Hematopoietic multipotent progenitor cell (in vitro differentiated cells): ENCODE results near the gene UGGT1. TPM values are rescaled to one million over a fixed set of nuclear protein-coding genes. Genes with fewer than 3 reads are reported as not detected.
"Not testable (repeated sequence)": the region's sequence is repeated elsewhere in the genome, so short reads cannot be mapped to it uniquely, and the experiment has no call there.

ENCODE experiments used
- DNase-seq, 3 donors: peaks; one replicate each; pipeline ENCODE4 v3.0.0-alpha.2; 2011 to 2015; ENCODE audit warnings: low read depth in 2 of 3, low spot score in 2 of 3
- total RNA-seq: library from RNA; depleted of rRNA; stranded (reverse); fragments of >200 nt; gene quantifications from one replicate; pipeline ENCODE4 v1.2.3, GENCODE V29; 2012

UGGT1 gene
- total RNA-seq, 1 donor = 41.7 TPM

DNA sequence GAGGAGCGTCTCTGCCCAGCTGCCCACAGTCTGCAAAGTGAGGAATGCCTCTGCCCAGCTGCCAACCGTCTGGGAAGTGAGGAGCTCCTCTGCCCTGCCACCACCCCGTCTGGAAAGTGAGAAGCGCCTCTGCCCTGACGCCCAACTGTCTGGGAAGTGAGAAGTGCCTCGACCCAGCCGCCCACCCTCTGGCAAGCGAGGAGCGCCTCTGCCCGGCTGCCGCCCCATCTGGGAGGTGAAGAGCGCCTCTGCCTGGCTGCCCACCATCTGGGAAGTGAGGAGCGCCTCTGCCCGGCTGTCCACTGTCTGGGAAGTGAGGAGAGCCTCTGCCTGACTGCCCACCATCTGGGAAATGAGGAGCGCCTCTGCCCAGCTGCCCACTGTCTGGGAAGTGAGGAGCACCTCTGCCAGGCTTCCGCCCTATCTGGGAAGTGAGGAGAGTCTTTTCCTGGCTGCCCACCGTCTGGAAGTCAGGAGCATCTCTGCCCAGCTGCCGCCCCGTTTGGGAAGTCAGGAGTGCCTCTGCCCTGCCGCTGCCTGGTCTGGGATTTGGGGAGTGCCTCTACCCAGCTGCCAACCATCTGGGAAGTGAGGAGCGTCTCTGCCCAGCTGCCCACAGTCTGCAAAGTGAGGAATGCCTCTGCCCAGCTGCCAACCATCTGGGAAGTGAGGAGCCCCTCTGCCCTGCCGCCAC, 117.8 kb downstream of the UGGT1 start:
- not testable (repeated sequence) for DNase-seq

DNA sequence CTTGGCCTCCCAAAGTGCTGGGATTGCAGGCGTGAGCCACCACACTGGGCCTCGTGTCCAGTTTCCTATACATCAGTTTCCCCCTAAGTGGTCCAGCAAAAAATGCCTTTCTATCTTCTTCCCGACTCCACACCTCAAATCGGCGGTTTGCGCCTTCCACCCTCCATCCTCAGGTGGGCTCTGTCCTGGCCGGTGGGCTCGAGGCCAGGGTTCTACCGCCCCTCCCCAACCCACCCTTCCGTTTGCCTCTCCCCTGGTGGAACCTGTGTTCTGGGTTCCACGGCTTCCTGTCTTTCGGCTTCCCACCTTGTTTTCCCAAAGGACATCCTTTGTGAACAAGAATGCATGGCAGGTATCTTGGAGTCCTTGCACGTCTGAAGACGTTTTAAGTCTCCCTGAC, 123.3 kb downstream of the UGGT1 start:
- DNase-seq = no peak

DNA sequence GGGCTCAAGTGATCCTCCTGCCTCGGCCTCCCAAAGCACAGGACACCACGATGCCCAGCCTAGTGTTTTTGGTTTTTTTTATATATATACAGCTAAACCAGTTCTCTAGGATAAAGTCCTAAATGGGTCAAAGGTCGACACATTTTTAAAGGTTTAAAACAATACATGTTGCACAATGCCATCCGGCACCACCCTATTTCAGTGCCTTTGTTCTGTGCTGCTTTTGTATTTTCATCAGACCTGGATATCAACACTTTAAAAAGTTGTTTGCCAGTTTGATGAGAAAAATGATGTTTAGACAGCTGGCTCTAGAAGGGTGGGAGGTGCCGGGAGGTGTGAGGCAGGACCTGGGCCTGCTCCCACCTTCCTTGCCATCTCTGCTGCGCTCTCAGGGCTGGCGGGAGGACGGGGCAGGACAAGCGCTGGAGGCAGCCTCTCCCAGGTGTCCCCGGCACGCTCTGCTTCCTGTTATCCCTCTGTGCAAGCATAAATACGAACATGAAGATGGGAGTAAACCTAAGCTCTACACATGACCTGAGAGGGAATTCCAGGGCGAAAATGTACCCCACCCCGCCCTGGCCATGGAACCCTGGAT, 124.0 kb downstream of the UGGT1 start:
- DNase-seq = no peak

DNA sequence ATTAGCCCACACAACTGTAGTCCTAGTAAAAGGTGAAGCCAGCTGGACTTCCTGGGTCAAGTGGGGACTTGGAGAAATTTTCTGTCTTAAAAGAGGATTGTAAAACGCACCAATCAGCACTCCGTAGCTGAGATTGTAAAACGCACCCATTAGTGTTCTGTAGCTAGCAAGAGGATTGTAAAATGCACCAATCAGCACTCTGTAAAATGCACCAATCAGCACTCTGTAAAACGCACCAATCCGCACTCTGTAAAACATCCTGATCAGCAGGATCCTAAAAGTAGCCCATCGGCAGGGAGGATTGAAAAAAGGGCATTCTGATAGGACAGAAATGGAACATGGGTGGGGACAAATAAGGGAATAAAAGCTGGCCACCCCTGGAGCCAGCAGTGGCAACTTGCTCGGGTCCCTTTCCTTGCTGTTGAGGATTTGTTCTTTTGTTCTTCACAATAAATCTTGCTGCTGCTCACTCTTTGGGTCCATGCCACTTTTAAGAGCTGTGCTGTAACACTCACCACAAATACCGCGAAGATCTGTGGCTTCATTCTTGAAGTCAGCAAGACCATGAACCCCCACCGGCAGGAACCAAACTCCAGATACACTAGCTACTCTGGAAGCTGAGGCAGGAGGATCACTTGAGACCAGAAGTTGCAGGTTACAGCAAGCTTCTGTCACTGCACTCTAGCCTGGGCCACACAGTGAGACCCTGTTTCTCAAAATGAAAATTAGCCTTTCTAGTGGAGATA, 125.1 kb downstream of the UGGT1 start:
- peak in 2 of 3 donors; percentile 37 to 78 for DNase-seq

DNA sequence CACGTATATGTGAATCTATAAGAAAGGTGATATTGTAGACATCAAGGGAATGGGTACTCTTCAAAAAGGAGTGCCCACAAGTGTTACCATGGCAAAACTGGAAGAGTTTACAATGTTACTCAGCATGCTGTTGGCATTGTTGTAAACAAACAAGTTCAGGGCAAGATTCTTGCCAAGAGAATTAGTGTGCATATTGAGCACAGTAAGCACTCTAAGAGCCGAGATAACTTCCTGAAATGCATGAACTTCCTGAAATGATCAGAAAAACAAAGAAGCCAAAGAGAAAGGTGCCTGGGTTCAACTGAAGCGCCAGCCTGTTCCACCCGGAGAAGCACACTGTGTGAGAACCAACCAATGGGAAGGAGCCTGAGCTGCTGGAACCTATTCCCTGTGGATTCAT, 126.7 kb downstream of the UGGT1 start:
- DNase-seq = peak in 2 of 3 donors; percentile 11 to 44

DNA sequence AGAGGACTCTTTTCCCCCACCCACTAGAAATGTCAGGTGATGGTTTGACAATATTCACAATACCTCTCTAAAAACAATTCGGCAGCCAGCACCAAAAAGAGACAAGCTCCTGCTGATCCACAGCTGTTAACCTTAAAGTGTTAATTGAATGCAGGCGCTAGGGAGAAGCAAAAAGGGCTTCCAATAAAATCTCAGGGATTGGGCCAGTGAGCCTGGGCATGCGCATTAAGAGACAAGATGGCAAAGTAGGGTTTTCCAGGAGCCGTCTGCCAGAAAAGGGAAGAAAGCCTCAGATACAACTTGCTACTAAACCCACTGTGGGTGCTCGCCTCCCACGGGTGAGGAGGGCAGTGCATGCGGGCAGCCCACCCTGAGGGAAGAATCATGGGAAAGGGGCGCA, 128.9 kb downstream of the UGGT1 start:
- no peak for DNase-seq

DNA sequence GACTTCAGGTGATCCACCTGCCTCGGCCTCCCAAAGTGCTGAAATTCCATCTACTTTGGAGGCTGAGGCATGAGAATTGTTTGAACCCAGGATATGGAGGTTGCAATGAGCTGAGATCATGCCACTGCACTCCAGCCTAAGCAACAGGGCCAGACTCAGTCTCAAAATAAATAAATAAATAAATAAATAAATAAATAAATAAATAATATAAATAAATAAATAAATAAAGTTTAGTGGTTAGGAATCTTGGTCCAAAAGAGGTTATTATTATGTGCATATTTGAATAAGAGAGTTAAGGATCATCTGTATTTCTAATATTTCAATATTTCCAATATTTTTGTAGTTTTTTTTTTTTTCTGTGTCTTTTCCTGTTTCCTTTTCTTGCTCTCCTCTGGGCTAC, 136.9 kb downstream of the UGGT1 start:
- DNase-seq = no peak

DNA sequence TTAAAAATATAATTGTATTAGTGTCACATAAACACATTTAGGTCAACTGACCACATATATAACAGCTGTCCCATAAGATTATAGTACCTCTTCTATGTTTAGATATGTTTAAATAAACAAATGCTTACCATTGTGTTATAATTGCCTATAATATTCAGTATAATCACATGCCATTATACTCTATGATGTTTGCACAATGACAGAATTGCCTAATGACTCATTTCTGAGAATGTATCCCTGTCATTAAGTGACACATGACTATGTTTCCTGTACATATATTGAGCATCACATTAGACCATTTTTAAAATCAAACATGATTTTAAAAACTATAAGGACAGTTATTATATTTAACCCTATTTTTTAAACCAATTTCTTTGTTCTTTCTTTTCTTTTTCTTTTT, 137.9 kb downstream of the UGGT1 start:
- DNase-seq = no peak

DNA sequence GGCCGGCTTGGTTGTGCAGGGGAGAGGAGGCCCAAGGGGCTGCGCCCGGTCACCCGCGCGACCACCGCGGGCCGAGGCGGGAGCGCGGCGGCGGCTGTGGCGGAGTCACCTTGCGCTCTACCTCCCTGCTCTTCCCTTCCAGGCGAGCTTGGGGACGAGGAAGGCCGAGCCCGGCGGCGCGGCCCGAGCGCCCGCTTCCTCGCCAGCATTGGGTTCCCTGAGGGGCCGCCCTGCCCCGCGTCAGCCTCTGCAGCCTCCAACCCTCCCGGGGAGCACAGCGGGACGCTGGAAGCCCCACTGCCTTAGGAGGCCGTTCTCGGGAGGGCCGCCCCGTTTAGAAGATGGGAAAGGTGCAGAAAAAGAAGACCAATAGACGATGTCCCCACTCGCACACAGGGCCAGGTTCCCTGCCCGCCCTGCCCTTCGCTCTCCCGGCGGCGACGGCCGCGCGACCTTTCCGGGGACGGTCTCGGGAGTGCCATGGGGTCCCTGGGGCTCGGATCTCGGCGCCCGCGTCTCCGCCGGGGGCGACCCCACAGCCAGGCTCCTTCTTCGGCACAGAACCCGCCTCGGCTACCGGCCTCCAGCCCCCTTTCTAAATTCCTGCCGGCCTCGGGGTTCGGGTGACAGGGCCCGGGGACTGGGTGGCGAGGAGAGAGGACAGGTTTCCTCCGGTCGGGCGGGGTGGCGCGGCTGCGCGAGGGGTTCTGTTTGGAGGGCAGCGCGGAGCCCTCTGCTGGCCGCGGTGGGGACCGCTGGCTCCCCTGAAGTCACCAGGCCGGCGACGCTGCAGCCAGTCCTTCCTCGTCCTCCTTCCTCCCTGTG, 142.2 kb downstream of the UGGT1 start:
- peak; percentile 53 to 84 (median 83) for DNase-seq

DNA sequence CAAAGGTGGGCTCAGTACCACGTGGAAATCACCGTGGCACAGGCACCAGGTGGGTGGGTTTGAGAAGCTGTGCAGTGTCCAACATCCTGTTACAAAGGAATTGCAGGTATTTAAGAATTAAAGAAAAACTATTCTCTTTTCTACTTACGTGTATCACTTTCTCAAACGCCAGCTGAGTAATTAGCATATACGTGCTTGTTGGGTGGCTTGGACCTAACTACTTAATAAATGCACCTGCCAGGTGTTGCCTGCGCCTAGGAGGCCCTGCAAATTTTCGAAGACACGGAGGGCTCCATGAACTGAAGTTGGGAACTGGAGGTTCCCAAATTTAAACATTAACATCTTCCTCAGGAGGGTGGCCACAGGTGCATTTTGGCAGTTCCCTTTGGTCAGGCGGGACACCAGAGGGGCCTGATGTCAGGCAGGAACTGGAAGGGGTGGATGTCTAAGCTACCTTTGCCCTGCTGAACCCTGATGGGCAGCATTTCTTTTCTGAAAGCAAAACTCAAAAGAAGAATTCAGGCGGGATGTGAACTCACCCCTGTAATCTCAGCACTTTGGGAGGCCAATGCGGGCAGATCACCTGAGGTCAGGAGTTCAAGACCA, 142.9 kb downstream of the UGGT1 start:
- no peak for DNase-seq

DNA sequence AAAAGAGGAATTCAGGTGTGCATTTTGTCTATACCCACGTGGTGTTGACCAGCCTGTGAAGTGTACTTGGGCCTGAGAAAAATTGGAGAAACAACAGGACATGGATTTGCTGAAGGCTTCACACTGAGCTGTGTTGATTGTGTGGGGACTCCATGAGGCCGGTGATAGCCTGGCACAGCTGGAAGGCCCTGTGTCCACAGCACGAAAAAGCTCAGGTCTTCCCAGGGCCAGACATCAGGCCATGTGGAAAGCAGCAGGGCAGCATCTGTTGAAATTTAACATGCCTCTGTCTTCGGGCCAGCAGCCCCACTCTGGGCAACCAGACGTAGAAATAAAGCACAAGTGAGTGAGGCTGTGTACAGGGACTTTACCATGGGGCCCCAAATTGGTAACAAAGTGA, 143.6 kb downstream of the UGGT1 start:
- DNase-seq = no peak

DNA sequence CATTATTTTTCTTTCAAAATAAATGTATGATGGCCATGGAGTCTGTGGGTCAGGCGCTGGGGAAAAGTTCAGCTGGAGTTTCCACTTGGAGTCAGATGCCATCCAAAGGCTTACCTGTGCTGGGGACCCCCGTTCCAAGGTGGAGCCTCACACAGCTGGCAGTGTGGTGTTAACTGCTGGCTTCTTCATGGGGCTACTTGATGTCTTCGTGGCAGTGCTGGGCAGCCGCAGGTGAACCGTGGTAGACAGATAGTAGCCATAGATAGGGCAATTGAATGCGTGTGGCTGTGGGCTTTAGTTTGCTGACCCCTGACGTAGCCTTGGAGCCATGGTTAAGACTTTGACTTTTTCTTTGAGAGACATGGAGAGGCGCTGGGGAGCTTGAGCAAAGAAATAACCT, 144.6 kb downstream of the UGGT1 start:
- DNase-seq = no peak

DNA sequence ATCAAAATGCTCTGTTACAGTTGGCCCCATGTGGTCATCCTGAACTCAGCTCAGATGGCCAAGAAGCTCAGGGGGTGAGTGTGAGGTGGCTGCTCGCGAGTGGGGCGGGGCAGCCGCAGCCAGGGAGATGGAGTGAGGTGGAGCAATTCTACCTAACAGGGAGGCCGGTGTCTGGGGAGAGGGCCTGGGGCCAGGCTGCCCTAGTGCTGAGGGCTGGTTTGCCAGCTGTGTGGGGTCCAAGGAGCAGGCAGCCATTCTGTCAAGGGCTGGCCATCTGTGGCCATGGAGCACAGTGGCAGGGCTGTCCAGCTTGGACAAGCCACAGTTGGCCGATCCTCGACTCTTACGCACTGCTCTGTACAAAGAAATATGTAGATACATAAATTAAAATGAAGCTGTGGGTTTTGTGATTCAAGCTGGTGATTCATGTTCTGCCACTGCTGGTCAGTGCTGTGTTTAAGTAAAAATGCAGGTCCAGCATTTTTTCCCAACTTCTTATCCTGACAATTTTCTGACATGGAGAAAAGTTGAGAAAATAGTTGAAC, 145.6 kb downstream of the UGGT1 start:
- DNase-seq = no peak

DNA sequence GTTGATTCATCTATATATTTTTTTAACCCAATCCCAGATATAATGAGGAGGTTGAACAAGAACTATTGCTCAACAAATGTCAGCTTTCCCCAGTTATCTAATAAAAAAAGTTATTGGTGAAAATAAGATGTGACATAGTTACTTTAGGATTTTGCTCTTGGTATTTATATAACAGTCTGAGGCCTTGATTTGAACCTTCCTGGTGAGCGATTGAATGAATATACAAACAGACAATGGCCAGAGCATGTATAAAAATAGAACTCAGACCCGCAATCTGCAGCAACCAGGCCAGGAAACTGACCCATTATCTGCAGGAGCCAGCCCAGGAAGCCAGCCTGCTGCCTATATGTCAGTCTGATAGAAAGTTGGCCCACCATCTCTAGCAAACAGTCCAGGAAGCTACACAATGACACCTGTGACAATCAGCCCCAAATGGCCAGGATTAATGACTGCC, 146.1 kb downstream of the UGGT1 start:
- peak in 1 of 3 donors; percentile 33 for DNase-seq

DNA sequence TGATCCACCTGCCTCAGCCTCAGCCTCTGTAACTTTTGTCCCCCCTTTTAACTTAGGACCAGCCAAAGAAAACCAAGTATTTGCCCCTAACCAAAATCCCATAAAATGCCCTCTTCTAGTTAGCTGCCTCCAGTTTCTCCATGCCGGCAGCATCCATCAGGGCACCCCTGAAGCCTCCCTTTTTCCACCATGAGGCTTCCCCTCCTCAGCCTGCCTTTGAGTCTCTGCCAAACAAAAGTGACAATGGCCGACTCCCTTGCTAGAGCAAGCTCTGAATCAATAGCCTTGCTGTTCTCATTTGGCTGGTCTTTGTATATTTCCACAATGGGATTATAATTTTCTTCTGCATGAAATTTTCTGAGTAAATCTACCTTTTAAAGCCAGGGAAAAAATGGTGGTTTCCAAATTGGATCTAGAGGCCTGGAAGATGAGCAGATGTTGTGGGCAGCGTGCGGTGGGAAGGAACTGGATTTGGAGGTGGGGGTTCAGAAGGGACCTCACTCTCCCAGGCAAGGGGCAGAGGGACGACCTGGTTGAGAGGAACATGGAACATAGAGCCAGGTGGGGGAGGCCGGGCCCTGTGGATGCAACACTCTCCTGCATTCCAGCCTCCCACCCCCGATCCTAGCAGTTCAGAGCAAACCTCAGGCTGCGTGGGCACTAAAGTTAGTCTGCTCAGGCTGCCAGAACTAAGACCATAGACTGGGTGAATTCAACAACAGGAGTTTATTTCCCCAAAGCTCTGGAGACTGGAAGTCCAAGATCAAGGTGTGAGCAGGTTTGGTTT, 147.1 kb downstream of the UGGT1 start:
- DNase-seq = no peak

DNA sequence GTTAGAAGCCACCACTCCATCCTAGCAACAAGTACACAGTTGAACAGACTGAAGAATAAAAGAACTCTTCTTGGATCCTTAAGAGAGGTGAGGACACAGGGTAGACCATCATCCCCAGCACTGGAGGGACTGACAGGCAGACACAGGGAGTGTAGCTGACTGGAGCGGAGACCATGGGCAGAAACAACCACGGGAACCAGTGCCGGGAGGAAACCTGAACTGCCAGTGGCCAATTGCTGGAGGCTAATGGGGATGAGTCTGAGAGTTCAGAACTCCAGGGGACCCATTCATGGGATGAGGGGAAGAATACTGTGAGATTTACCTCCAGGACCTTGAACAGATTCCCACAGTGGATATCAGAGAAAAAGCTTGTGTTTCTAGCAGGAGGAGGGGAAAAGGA, 150.9 kb downstream of the UGGT1 start:
- DNase-seq = no peak
